Stimulated activated CD8-positive, alpha-beta memory T cell treated with anti-CD3 and anti-CD28 coated beads, Interleukin-2, amount 100 ng/mL, for 1 hour (primary cell): Measurements from ENCODE around the gene SLC35E2B.
A peak's percentile ranks its signal among the peaks of the same experiment; 100 is the strongest.
"Not testable (repeated sequence)": the region's sequence is repeated elsewhere in the genome, so short reads cannot be mapped to it uniquely, and the experiment has no call there.

Source experiments
- DNase-seq, 2 donors: peaks; one replicate each; pipeline ENCODE4 v3.0.0-alpha.2; 2020; ENCODE audit warnings: low read depth in 2 of 2

Gene SLC35E2B

DNA sequence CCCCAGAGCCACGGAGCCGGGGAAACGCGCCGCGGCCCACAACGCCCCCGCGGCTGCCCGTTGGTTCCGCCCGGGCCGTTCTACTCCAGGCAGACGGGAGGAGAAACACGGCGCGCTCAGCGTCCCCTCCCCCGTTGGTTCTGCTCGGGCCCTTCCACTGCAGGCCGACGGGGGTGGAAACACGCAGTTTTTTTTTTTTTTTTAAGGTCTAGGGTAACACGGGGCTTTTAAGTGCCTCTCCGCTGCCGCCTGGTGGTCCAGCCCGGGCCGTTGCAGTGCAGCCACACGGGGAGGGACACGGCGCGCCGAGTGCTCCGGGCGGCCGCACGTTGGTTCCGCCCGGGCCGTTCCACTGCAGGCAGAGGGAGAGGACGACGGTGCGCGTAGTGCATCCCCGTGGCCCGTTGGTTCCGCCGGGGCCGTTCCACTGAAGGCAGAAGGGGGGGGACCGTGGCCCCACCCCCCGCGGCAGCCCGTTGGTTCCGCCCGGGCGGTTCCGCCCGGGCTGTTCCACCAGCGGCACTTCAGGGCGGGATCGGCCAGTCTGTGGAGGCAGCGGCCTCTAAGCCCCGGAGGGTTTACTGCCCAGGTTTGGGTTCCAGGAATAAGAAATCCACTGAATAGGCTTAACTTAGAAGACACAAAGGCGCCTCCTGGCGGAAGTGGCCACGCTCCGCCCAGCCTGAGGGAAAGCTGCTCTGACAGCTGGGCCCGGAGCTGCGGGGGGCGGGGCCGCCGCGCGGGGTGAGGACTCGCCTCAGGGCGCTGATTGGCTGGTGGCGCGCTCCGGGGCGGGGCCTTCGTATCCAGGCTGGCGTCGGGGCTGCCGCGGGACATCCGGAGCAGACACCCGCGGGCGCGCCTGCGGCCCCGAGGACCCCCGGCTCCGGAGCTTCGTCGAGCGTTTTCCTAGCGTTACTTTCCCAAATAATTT, at the start of gene SLC35E2B:
TSS of gene SLC35E2B (minus strand) at position 82 of the 934 bp plus-strand sequence. CDS start 16,096 bp downstream, outside the sequence.
- peak; percentile 89 to 94 for DNase-seq

DNA sequence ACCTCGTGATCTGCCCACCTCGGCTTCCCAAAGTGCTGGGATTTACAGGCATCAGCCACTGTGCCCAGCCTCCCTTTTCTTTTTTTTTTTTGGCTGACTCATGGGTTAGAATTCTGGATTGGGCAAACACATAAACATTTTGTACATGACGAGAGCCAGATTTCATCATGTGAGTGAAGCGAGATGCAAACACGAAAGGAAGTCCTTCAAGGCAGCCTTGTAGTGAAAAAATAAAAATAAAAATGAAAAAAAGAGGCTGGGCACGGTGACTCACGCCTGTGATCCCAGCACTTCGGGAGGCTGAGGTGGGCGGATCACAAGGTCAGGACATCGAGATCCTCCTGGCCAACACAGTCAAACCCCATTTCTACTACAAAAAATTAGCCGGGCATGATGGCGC, 48.4 kb upstream of the SLC35E2B start:
- not testable (repeated sequence) for DNase-seq

DNA sequence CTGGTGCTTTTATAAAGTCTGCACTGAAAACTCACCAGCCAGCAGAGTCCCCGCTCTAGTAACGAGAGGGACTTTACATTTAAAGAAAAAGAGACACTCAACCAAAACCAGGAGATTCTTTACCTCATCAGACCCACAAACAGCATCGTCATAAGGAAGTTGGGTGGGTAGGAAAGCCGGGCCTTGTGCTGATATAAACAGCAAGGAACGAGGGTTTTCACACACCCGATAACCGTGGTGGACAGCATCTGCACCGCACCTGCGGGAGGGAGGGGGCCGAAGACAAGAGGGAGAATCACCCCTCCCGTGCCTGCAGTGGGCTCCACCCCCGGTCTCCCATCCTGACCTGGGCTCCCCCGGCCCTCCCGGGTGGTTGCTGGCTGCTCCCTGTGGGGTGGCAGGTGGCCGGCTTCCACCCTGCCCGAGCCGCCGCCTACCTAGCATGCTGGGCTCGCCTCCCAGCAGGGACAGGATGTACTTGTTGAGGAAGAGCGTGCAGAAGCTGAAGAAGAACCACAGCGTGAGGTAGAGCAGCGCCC, 46.3 kb upstream of the SLC35E2B start:
- not testable (repeated sequence) for DNase-seq

DNA sequence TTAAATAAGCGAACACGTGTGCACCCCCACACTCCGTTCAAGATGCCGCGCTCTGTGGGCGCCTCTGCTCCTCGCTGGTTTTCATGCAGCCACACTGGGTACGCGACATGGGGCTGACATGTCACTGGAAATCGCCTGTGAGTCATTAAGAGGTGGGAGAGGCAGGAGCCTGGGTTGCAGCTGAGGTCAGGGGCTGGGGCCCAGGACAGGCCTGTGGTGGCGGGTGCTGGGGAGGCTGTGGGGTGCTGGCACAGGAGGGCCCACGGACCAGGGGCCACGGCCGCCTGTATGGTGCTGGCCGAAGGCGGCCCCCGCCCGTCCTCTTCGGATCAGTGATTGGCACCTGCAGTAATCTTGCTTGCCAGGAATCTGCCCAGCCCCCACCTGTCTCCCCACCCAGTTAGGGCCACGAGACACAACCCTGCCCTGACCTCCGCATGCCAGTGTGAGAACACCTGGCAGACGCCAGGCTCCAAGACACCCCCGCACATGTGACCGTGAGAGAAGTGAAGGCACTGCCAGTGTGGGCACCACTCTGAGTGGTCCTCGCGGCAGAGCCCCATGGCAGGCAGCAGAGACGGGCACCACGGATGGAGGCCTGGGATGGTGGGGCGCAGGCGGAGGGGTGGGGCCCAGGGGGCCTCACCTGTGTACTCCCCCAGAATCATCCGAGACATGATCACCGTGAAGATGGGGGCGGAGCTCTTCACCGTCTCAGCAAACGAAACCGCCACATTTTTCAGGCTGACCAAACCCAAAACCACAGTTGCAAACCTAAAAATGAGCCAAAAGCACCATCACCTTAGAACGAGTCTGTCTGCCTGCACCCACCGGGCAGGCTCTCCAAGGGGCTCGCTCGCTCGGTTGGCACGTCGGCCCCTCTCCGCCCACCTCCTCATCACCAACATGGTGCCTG, 45.3 kb upstream of the SLC35E2B start:
- not testable (repeated sequence) for DNase-seq

DNA sequence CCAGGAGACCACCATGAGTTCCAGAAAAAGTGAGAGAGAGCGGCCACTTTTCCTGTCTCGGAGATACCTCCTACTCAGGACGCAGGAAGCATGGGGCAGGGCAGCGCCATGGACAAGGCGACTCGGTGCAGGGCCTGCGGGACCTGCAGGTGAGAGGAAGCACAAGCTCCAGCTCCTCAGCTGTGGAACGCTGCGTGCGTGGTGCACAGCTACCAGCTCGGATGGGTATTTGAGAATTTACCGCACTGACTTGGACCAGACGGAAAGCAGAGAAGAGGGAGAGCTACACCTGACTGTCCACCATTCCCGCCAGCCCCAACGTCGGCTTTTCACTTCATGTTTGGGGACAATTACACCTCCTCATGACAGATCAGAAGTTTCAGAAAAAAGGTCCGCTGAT, 39.8 kb upstream of the SLC35E2B start:
- DNase-seq = no peak

DNA sequence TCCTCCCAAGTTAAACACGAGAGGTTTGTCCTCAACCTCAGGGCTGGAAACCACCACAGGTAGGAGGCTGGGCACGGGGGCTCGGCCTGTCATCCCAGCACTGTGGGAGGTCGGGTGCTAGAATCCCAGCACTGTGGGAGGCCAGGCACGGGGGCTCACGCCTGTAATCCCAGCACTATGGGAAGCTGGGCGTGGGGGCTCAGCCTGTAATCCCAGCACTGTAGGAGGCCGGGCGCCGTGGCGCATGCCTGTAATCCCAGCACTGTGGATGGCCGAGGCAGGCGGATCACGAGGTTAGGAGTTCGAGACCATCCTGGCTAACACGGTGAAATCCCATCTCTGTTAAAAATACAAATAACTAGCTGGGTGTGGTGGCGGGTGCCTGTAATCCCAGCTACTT, 38.3 kb upstream of the SLC35E2B start:
- DNase-seq = no peak

DNA sequence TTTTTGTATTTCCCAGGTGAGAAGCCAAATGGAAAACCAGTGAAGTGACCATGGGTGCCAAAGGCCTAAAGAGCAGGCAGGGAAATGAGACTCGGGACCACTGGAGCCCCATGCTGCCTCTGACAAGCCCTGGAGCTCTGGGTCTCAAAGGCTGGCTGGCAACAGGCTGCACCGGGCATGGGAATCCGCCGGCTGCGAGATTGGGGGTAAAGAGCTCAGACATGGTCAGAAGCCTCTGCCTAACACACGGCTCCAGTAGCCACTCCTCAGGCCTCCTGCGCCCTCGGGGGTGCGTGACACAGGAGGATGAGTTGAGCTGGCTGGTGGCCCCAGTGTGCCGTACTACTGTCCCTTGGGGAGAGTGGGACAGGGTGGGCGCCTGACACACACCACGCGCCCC, 37.6 kb upstream of the SLC35E2B start:
- not testable (repeated sequence) for DNase-seq

DNA sequence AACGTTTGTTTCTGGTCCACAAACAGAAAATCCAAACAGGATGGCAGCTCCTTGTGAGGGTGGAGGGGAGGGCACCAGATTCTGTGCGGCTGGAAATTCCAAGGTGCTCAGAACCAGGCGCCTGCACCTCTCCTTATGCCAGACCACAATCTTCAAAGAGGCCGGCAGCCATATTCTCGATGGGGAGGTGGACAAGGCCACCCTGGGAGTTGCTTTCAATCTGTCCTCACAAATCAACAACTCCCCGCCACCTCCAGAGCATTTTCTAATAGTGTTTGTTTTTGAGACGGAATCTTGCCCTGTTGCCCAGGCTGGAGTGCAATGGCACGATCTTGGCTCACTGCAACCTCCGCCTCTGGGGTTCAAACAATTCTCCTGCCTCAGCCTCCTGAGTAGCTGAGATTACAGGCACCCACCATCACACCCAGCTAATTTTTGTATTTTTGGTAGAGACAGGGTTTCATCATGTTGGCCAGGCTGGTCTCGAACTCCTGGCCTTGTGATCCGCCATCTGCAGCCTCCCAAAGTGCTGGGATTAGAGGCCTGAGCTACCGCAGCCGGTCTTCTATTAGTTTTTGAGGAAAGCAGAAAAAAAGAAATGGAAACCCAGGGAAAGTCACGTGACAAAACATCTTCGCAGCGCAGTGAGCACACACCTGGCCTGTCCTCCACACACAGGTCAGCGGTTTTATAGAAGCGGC, 36.7 kb upstream of the SLC35E2B start:
- not testable (repeated sequence) for DNase-seq

DNA sequence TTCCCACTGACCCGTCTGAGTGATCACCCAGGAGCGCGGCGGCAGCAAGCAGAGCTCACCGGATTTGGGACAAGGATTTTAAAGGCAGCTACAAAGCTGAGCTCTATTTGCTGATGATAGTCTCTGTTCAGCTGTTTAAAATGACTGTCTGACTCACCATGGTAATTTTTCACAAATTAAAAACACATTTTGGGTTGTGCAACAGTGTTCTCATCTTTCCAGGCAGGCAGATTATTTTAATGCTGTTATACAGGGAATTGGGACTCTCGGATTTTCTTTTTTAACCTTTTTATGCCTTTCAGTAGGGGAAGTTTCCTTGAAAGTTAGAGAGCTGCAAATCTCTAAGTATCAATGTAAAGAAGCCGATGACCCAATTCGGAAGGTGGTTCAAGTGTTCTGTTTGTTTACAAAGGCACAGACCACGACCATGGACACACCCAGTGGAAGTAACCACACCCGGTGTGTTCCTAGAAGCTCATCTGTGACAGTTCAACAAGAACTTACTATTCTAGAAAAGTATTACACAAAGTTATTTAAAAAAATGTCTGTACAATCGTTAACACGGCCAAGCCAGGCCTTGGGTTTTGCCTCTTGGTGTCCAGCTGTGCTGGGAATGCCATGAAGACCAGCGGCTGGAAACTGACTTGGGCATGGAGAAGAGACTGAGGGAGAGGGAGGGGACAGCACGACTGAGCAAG, 35.9 kb upstream of the SLC35E2B start:
- DNase-seq = not testable (repeated sequence)

DNA sequence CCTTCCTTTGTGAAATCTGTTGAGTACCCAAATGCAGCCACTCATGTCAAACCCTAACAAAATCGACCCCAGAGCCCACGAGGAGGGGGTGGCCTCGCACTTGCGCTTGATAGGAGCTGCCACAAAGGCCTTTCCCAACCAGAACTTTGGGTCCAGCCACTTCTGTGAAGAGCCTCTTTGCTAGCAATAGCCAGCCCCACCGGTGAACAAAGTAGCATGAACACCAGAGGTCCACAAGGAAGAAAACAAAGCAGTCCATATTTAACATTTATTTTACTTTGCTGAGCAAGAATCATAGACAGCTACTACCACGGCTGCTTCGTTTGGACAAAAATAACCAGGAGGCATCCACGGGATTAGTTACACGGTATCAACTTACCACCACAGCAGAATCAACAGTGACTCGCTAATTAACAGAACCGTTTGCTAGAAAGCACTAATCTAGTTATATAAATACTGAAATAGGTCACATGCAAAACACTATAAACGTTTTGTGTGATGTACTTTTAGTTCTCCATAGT, 34.6 kb upstream of the SLC35E2B start:
- DNase-seq = not testable (repeated sequence)

DNA sequence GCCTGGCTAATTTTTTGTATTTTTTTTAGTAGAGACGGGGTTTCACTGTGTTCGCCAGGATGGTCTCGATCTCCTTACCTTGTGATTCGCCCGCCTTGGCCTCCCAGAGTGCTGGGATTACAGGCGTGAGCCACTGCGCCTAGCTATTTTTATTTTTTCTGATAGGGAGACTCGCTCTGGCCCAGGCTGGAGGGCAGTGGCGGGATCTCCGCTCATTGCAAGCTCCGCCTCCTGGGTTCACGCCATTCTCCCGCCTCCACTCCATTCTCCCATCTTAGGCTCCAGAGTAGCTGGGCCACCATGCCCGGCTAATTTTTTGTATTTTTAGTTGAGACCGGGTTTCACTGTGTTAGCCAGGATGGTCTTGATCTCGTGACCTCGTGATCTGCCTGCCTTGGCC, 33.5 kb upstream of the SLC35E2B start:
- not testable (repeated sequence) for DNase-seq

DNA sequence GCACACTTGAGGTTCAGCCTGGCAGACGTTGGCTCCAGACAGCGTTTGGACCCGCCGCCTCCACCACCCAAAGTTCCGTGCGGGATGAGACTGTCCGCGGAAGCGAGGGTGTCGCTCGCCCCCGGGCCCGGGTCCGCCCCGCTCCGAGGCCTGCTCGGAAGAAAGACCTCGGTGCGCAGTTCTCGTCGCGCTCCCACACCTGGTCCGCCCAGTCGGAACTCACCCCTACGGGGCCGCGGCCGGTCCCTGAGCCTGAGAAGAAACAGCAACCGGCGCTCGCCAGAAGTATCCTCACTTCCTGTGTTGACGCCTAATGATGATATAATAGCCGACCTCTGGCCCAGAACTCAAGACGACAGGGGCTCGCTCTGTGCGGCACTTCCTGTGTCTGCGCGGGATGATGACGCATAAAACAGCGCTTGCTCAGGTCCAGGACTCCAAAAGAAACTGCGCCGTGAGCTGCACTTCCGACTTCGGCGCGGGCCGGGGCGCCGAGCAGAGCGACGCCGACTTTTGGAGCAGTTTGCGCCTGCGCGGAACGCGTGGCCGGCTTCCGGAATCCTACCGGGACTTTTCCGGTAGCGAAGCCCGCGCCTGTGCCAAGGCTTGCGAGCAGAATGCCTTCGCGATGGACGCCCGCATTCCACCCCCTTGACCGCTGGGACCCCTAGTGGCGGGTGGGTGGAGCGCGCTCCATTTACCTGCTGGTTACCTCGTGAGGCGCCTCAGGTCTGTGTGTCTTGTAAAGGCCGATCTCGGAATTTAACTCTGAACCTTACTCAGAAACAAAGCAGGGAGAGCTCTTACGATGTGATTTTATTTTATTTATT, 31.7 kb upstream of the SLC35E2B start, which contains the start of gene CDK11A:
TSS of gene CDK11A (minus strand) at position 323 of the 830 bp plus-strand sequence. CDS start 1,539 bp downstream, outside the sequence.
- peak; percentile 95 to 97 for DNase-seq

DNA sequence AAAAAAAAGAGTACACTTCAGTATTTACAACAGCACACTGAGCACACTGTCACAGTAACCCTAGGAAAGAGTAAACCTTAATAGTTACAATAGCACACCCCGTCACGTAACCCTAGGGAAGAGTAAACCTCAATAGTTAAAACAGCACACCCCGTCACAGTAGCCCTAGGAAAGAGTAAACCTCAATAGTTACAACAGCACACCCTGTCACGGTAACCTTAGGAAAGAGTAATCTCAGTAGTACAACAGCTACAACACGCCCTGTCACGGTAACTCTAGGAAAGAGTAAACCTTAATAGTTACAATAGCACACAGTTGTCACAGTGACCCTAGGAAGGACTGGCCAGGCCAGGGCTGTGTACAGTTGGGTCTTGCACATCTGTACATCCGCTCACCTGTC, 28.6 kb upstream of the SLC35E2B start:
- DNase-seq = no peak

DNA sequence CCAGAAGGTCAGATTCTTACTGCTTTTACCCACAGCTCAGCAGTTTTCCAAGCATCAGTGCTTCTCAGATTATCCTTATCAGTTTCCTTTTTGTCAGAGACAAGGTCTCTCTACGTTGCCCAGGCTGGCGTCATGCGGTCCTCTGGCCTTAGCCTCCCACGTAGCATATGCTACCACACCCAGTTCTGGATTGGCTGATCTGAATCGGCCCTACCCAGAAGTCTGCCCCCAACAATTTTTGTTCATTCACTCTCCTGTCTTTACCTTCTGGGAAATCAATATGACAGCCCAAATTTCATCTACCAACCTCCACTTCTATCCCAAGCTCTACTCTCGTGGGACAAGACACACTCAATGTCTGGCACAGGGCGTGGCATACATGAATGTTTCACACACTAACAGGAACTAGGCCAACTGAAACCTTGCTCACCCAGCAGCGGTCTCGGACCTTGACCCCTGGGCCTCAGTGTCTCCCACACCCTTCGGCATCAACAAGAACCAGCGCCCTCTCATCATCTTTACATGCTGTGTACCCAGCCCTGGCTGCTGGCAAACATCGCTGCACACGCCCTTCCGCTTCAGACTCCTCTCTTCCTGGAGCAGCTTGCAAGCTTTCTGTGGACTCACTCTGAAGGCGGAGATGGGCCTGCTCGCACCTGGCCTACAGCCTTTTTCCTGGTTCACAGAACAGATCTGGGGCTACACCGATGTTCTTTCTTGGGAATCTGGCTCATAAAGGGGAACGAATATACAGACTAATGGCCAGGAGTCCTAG, 22.7 kb upstream of the SLC35E2B start:
- DNase-seq = not testable (repeated sequence)

DNA sequence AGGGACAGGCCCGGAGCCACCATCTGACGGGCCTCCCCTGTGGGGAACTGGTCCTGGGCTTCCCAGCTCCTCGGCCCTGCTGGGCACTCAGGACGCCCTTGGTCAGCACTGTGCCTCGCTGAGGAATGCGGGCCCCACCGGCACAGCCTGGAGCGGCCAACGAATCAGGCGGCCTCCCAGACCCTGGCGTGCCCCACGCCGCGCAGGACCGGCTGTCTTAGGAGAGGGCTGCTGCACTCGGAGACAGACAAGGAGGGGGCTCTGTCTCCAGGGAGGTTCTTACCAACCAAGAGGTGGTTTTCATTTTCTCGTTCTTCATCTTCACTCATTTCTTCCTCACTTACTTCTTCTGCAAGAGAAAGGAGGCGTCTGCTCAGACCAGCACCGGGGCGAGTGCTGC, 15.3 kb upstream of the SLC35E2B start:
- DNase-seq = not testable (repeated sequence)

DNA sequence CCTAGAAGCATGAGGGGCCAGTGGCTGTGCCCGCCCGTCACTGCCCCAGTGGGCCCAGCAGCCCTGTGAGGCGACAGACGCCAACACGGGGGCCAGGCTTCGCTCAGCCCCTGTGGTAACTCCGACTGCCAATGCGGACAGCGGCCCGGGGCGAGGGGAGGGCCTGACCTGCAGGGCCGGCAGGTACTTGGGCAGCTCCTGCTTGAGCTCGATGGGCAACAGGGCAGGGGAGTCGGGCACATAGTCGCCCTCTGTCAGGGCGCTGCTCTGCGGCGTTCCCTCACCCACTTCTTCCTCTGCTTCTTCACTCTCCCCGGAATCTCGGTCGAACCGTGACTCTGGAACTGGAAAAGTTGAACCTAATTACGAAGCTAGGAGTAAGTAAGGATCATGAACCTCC, 14.6 kb upstream of the SLC35E2B start:
- not testable (repeated sequence) for DNase-seq

DNA sequence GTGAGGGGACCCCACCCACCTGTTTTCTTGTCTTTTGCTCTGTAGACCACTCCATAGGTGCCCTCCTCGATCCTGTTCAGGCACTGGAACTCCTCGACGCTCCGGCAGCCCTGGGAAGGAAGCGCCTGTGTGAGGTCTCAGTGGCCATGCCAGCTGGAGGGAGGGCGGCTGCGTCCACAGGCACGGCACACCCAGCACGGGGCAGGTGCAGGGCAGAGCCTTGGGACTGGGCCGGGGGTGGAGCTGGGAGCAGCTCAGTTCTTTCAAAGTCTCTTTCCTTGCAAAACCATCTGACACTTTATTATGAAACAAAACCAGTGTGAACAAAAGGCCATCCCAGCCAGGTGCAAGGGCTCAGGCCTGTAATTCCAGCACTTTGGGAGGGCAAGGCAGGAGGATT, 13.0 kb upstream of the SLC35E2B start:
- not testable (repeated sequence) for DNase-seq

DNA sequence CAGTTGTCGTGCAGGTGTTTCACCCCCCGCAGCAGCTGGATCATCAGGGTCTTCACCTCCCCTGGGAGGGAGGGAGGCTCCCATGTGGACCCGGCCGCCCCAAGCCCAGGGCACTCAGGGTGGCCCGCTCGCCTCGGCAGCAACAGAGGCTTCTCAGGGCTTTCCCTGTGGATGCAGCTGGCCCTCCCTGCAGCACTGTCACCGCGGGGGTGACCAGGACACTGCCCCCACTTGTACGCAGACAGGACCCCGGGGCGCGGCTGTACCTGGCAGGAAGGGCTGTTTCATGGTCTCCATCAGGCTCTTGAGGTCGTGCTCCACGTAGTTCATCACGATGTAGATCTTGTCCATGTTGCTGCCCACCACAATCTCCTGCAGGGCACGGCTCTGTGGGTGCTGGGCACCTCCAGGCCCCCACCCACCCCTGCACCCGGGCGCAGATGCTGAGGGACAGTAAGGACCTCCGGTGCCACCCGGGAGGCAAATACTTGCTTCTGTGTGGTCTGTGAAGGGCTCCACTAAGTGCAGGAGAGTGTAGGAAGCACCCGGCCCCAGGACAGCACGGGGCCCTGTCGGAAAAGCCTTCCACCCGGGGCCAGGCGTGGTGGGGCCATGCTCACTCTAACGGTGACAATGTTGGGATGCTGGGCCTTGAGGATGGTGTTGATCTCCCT, 11.8 kb upstream of the SLC35E2B start:
- not testable (repeated sequence) for DNase-seq
